ENCODE data around the gene FGD2.

Gene FGD2

GRCh38 chr6:36959555-36960250 is 45.8 kb upstream of the FGD2 start:
- TF ChIP-seq CTCF (IDR thresholded peaks at IDR 0.05; ENCODE audit: low read depth, low read length): no peak
- no peak for DNase-seq
- no peaks in the 10 kb centered on the region for H3K36me3 ChIP-seq
- no peaks in the 10 kb centered on the region for H3K9me3 ChIP-seq (ENCODE audit: severe bottlenecking)
- H3K27ac ChIP-seq: no peak overlapping the region
- no peaks in the 10 kb centered on the region for H3K27me3 ChIP-seq (ENCODE audit: insufficient read depth, low read depth, severe bottlenecking)
- H3K4me3 ChIP-seq (ENCODE audit: low read depth, low read length): no peak overlapping the region

GRCh38 chr6:36961441-36962435 is 43.7 kb upstream of the FGD2 start:
- no peak overlapping the region for H3K27ac ChIP-seq
- H3K36me3 ChIP-seq: peaks cover 5% of the 10 kb centered on the region
- no peak for DNase-seq
- no peak overlapping the region for H3K4me3 ChIP-seq (ENCODE audit: low read depth, low read length)
- TF ChIP-seq CTCF (IDR thresholded peaks at IDR 0.05; ENCODE audit: low read depth, low read length): no peak
- H3K27me3 ChIP-seq (ENCODE audit: insufficient read depth, low read depth, severe bottlenecking): no peaks in the 10 kb centered on the region
- no peaks in the 10 kb centered on the region for H3K9me3 ChIP-seq (ENCODE audit: severe bottlenecking)

- Histone ChIP-seq H3K27me3 (ENCODE audit: insufficient read depth, low read depth, severe bottlenecking) (no peaks in the 10 kb centered on the region), H3K36me3 (peaks cover 16% of the 10 kb centered on the region), H3K4me3 (ENCODE audit: low read depth, low read length) (no peak overlapping the region), H3K27ac (no peak overlapping the region), H3K9me3 (ENCODE audit: severe bottlenecking) (no peaks in the 10 kb centered on the region)
- DNase-seq: peak; percentile 64
- TF ChIP-seq CTCF (IDR thresholded peaks at IDR 0.05; ENCODE audit: low read depth, low read length): no peak
These were observed 42.6 kb upstream of the FGD2 start for GRCh38 chr6:36962874-36963273.

- no peak for TF ChIP-seq CTCF (IDR thresholded peaks at IDR 0.05; ENCODE audit: low read depth, low read length)
- Histone ChIP-seq H3K27me3 (ENCODE audit: insufficient read depth, low read depth, severe bottlenecking) (no peaks in the 10 kb centered on the region), H3K36me3 (peaks cover 24% of the 10 kb centered on the region), H3K27ac (no peak overlapping the region), H3K4me3 (ENCODE audit: low read depth, low read length) (no peak overlapping the region), H3K9me3 (ENCODE audit: severe bottlenecking) (no peaks in the 10 kb centered on the region)
- DNase-seq: no peak
These were observed 41.8 kb upstream of the FGD2 start for GRCh38 chr6:36963451-36964290.

DNA sequence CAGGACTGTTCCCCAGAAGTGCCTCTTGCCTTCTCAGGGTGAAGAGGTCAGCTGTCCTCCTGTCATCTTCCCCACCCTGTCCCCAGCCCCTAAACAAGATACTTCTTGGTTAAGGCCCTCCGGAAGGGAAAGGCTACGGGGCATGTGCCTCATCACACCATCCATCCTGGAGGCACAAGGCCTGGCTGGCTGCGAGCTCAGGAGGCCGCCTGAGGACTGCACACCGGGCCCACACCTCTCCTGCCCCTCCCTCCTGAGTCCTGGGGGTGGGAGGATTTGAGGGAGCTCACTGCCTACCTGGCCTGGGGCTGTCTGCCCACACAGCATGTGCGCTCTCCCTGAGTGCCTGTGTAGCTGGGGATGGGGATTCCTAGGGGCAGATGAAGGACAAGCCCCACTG is 41.1 kb upstream of the FGD2 start:
- peaks cover 30% of the 10 kb centered on the region for H3K36me3 ChIP-seq
- no peaks in the 10 kb centered on the region for H3K27me3 ChIP-seq (ENCODE audit: insufficient read depth, low read depth, severe bottlenecking)
- no peak for DNase-seq
- H3K9me3 ChIP-seq (ENCODE audit: severe bottlenecking): no peaks in the 10 kb centered on the region
- H3K27ac ChIP-seq: no peak overlapping the region
- TF ChIP-seq CTCF (IDR thresholded peaks at IDR 0.05; ENCODE audit: low read depth, low read length): no peak
- no peak overlapping the region for H3K4me3 ChIP-seq (ENCODE audit: low read depth, low read length)
